ENCODE results near the gene PTH2R. TPM values are rescaled to one million over a fixed set of nuclear protein-coding genes. Genes with fewer than 3 reads are reported as not detected.

PTH2R gene
- total RNA-seq, 1 experiment from 2014 or later: 0.10 TPM

GRCh38 chr2:208491641-208492040 lies 85.0 kb downstream of the PTH2R start:
- TF ChIP-seq SIN3A (IDR thresholded peaks at IDR 0.05; ENCODE audit: borderline replicate concordance, insufficient read depth, low read depth, low read length) (no peak), CTCF (IDR thresholded peaks at IDR 0.05) (no peak), POLR2AphosphoS5 (IDR thresholded peaks at IDR 0.05; ENCODE audit: low read depth, low read length) (no peak), TCF7L2 (IDR thresholded peaks at IDR 0.05; ENCODE audit: low read depth, low read length) (no peak), REST (IDR thresholded peaks at IDR 0.05; ENCODE audit: insufficient read depth in 1 of 2, low read depth in 2 of 2, low read length in 1 of 2) (no peak)
- ChIA-PET POLR2A (no interaction called here), CTCF (no interaction called here)
- ATAC-seq: no peak
- intact Hi-C loops (cut with micrococcal nuclease; ENCODE audit: unreplicated experiment): no loop called here
- no TSS peak for BruUV-seq (replicated peaks)
- no peaks in the 10 kb centered on the region for H3K36me3 ChIP-seq (ENCODE audit: control insufficient read depth, insufficient read depth, low read length)
- H3K4me3 ChIP-seq (ENCODE audit: low read depth in 2 of 2, low read length in 2 of 2): no peak overlapping the region
- in situ Hi-C loops (cut with HindIII; ENCODE audit: low pct_unique_long_range_greater_than_20kb, low sequenced_read_pairs): no loop called here
- no peak for DNase-seq (ENCODE audit: low read depth, low spot score)
- H3K9me3 ChIP-seq (ENCODE audit: control insufficient read depth, insufficient read depth, low read depth, low read length): no peaks in the 10 kb centered on the region
- H3K27me3 ChIP-seq (ENCODE audit: control insufficient read depth, insufficient read depth, low read length): no peaks in the 10 kb centered on the region
- H3K4me1 ChIP-seq (ENCODE audit: control insufficient read depth, insufficient read depth, low read length): no peaks in the 10 kb centered on the region
- H3K27ac ChIP-seq (ENCODE audit: low read length): no peak overlapping the region

GRCh38 chr2:208492069-208492468 lies 85.5 kb downstream of the PTH2R start:
- ATAC-seq (no peak), DNase-seq (ENCODE audit: low read depth, low spot score) (no peak)
- Histone ChIP-seq H3K36me3 (ENCODE audit: control insufficient read depth, insufficient read depth, low read length) (no peaks in the 10 kb centered on the region), H3K27me3 (ENCODE audit: control insufficient read depth, insufficient read depth, low read length) (no peaks in the 10 kb centered on the region), H3K27ac (ENCODE audit: low read length) (no peak overlapping the region), H3K4me3 (ENCODE audit: low read depth in 2 of 2, low read length in 2 of 2) (no peak overlapping the region), H3K4me1 (ENCODE audit: control insufficient read depth, insufficient read depth, low read length) (no peaks in the 10 kb centered on the region), H3K9me3 (ENCODE audit: control insufficient read depth, insufficient read depth, low read depth, low read length) (no peaks in the 10 kb centered on the region)
- in situ Hi-C loops (cut with HindIII; ENCODE audit: low pct_unique_long_range_greater_than_20kb, low sequenced_read_pairs): no loop called here
- intact Hi-C loops (cut with micrococcal nuclease; ENCODE audit: unreplicated experiment): no loop called here
- BruUV-seq (replicated peaks): no TSS peak
- CTCF ChIA-PET: no interaction called here
- POLR2A ChIA-PET: no interaction called here
- TF ChIP-seq CTCF (IDR thresholded peaks at IDR 0.05) (no peak), POLR2AphosphoS5 (IDR thresholded peaks at IDR 0.05; ENCODE audit: low read depth, low read length) (no peak), TCF7L2 (IDR thresholded peaks at IDR 0.05; ENCODE audit: low read depth, low read length) (no peak), REST (IDR thresholded peaks at IDR 0.05; ENCODE audit: insufficient read depth in 1 of 2, low read depth in 2 of 2, low read length in 1 of 2) (no peak), SIN3A (IDR thresholded peaks at IDR 0.05; ENCODE audit: borderline replicate concordance, insufficient read depth, low read depth, low read length) (no peak)

Measured in Panc1 (cell line).